HL-60 (cell line): ENCODE results near the gene SCO1.

Experiments used
- DNase-seq, 2 experiments: peaks; one replicate each; pipeline ENCODE4 v3.0.0-alpha.2; 2010 to 2020; ENCODE audit warnings: low read depth in 1 of 2, low spot score in 1 of 2
- H3K27ac ChIP-seq: fragments of 250-450 bp; sonication (Bioruptor Pico); replicated peaks from 2 replicates; pipeline ENCODE4 v1.5.1; 2020; ENCODE audit warnings: mild to moderate bottlenecking, moderate library complexity
- H3K27me3 ChIP-seq: fragments of 250-450 bp; sonication (Bioruptor Pico); 2 replicates; pipeline ENCODE4 v1.5.1; 2021; ENCODE audit warnings: mild to moderate bottlenecking, moderate library complexity; ENCODE audit not compliant: insufficient read depth, poor library complexity, severe bottlenecking
- H3K4me3 ChIP-seq: replicated peaks from 2 replicates; pipeline ENCODE4 v1.5.1; 2011; ENCODE audit warnings: mild to moderate bottlenecking, control low read depth, low read length; ENCODE audit not compliant: insufficient read depth
- GABPA ChIP-seq: IDR thresholded peaks from 2 replicates; pipeline ENCODE4 v1.6.1; 2012; ENCODE audit warnings: low read depth
- POLR2AphosphoS5 ChIP-seq: IDR thresholded peaks from 2 replicates; pipeline ENCODE4 v1.6.1; 2012; ENCODE audit warnings: low read depth
- SPI1 ChIP-seq: IDR thresholded peaks from 2 replicates; pipeline ENCODE4 v1.6.1; 2012; ENCODE audit warnings: low read depth, mild to moderate bottlenecking, borderline replicate concordance
- TF ChIP-seq, protein P1 (sequence below): IDR thresholded peaks from 2 replicates; pipeline ENCODE4 v1.6.1; 2012; ENCODE audit warnings: low read depth; ENCODE audit not compliant: insufficient replicate concordance
- TF ChIP-seq, protein P2 (sequence below): IDR thresholded peaks from one replicate; pipeline ENCODE4 v1.5.1; 2011; ENCODE audit warnings: low read length, control low read depth, inconsistent platforms; ENCODE audit not compliant: insufficient read depth

The SCO1 gene

DNA sequence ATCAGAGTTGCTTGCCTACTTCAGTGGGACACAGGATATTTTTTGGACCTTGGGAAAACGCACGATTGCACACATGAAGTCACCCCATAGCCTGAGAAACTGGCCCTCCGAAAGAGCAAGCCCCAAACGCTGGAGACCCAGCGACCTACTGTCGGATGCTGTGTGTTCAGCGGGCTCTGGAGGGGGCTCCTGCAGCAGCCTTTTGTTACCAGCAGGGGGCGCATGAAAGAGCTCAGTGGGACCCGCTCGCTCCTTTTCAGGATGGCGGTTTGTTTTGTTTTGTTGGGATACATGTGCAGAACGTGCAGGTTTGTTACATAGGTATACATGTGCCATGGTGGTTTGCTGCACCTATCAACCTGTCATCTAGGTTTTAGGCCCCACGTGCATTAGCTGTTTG lies 68.6 kb downstream of the SCO1 start:
- H3K4me3 ChIP-seq = no peak overlapping the region
- no peak overlapping the region for H3K27ac ChIP-seq
- TF ChIP-seq SPI1 (no peak), GABPA (no peak), POLR2AphosphoS5 (no peak)
- TF ChIP-seq, protein P1, sequence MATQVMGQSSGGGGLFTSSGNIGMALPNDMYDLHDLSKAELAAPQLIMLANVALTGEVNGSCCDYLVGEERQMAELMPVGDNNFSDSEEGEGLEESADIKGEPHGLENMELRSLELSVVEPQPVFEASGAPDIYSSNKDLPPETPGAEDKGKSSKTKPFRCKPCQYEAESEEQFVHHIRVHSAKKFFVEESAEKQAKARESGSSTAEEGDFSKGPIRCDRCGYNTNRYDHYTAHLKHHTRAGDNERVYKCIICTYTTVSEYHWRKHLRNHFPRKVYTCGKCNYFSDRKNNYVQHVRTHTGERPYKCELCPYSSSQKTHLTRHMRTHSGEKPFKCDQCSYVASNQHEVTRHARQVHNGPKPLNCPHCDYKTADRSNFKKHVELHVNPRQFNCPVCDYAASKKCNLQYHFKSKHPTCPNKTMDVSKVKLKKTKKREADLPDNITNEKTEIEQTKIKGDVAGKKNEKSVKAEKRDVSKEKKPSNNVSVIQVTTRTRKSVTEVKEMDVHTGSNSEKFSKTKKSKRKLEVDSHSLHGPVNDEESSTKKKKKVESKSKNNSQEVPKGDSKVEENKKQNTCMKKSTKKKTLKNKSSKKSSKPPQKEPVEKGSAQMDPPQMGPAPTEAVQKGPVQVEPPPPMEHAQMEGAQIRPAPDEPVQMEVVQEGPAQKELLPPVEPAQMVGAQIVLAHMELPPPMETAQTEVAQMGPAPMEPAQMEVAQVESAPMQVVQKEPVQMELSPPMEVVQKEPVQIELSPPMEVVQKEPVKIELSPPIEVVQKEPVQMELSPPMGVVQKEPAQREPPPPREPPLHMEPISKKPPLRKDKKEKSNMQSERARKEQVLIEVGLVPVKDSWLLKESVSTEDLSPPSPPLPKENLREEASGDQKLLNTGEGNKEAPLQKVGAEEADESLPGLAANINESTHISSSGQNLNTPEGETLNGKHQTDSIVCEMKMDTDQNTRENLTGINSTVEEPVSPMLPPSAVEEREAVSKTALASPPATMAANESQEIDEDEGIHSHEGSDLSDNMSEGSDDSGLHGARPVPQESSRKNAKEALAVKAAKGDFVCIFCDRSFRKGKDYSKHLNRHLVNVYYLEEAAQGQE = no peak
- TF ChIP-seq, protein P2, sequence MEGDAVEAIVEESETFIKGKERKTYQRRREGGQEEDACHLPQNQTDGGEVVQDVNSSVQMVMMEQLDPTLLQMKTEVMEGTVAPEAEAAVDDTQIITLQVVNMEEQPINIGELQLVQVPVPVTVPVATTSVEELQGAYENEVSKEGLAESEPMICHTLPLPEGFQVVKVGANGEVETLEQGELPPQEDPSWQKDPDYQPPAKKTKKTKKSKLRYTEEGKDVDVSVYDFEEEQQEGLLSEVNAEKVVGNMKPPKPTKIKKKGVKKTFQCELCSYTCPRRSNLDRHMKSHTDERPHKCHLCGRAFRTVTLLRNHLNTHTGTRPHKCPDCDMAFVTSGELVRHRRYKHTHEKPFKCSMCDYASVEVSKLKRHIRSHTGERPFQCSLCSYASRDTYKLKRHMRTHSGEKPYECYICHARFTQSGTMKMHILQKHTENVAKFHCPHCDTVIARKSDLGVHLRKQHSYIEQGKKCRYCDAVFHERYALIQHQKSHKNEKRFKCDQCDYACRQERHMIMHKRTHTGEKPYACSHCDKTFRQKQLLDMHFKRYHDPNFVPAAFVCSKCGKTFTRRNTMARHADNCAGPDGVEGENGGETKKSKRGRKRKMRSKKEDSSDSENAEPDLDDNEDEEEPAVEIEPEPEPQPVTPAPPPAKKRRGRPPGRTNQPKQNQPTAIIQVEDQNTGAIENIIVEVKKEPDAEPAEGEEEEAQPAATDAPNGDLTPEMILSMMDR = no peak
- DNase-seq = no peak
- no peaks in the 10 kb centered on the region for H3K27me3 ChIP-seq

DNA sequence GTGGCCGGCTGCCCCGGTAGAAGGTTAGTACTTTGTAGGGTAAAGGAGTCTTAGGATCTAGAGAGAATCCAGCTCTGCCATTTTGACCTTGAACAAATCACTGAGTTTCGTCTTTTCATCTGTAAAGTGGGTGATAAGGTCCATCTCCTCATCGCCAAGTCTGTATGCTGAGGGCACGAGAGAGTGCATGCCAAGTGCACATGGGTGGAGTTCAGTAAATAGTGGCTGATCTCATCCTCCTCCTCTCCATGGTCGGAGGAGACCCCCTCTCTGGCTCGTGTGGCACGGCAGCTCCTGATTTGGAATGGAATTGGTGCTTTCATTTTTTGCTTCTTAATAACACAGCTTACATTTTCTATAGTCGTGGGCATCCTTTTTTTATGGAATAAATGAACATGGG lies 70.9 kb downstream of the SCO1 start:
- TF ChIP-seq GABPA = no peak
- no peak for TF ChIP-seq POLR2AphosphoS5
- no peak for TF ChIP-seq SPI1
- TF ChIP-seq, protein P2 = no peak
- TF ChIP-seq, protein P1 = no peak
- no peak for DNase-seq
- H3K27ac ChIP-seq = no peak overlapping the region
- H3K27me3 ChIP-seq = no peaks in the 10 kb centered on the region
- H3K4me3 ChIP-seq = no peak overlapping the region

DNA sequence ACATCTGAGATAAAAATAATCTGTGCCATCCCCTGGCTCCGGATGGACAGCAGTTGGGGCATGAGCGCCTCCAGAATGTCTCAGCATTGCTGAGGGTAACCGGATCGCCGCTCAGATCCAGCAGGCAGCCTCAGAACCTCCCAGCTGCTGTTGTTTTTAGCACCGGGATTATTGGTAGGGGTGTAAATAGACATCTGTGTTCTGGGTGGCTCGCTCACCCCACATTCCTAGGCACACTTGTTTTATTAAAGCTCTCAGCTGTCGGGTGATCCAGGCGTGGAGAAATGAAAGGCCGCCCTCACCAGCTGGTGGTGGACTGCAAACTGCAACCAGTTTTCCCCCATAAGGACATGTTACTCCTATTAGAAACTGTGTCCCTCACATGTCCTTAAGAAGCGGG lies 72.4 kb downstream of the SCO1 start:
- Histone ChIP-seq H3K27me3 (no peaks in the 10 kb centered on the region), H3K4me3 (no peak overlapping the region), H3K27ac (no peak overlapping the region)
- TF ChIP-seq, protein P1 = no peak
- no peak for TF ChIP-seq GABPA
- TF ChIP-seq POLR2AphosphoS5 = no peak
- TF ChIP-seq SPI1 = no peak
- no peak for DNase-seq
